ENCODE data around the gene MYO5C.
A peak's percentile ranks its signal among the peaks of the same experiment; 100 is the strongest.

MYO5C gene

GRCh38 chr15:52213206-52213605 is 82.4 kb downstream of the MYO5C start:
- DNase-seq (ENCODE audit: low read depth): no peak

GRCh38 chr15:52208306-52208946 is 87.2 kb downstream of the MYO5C start:
- DNase-seq (ENCODE audit: low read depth): no peak

- no peak for DNase-seq (ENCODE audit: low read depth)
Observed at GRCh38 chr15:52207191-52207590, 88.4 kb downstream of the MYO5C start.

DNA sequence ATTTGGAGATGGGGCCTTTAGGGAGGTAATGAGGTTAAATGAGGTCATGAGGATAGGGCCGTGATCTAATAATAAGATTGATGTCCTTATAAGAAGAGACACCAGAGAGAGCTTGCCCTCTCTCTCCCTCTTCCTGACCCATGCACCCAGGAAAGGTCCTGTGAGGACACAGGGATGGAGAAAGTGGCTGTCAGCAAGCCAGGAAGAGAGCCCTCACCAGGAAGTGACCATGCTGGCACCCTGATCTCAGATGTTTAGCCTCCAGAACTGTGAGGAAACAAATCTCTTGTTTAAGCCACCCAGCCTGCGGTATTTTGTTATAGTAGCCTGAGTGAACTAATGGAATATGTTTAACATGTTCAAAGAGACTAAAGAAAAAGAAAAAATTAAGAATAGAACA is 89.2 kb downstream of the MYO5C start:
- no peak for DNase-seq (ENCODE audit: low read depth)

DNA sequence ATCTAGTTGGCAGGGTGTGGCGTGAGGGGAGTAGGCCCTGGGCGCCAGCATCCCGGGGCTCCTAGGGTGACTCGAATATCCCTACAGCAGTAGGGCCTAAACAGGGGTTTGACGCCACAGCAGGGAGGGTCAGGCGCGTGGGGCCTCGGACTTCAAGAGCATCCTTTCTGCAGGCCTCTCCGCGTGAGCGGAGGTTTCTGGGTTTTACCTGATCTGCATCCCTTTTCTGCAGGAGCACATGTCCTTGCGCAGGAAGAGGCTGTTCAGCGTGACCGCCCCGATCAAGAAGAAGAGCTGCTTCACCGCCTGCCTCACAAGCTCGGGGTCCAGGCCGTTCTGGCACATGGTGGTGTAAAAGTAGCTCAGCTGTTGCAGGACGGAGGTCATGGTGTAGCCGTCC is 90.9 kb downstream of the MYO5C start:
- DNase-seq (ENCODE audit: low read depth): no peak

DNA sequence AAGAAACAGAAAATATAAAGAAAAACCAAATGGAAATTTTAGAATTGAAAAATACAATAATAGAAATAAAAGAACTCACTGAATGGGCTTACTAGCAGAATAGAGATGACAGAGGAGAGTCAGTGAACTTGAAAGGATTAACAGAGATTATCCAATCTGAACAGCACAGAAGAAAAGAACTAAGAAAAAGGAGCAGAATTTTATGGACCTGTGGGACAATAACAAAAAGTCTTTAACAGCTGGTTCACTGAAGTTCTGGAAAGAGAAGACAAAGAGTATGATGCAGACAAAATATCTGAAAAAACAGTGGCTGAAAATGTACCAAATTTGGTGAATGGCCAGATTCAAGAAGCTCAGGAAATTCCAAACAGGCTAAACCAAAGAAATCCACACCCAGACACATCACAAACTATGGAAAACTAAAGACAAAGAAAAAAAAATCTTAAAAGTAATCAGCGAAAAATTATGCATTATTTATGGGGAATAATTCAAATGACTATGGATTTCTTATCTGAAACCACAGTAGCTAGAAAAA is 94.7 kb downstream of the MYO5C start:
- DNase-seq (ENCODE audit: low read depth): no peak

DNA sequence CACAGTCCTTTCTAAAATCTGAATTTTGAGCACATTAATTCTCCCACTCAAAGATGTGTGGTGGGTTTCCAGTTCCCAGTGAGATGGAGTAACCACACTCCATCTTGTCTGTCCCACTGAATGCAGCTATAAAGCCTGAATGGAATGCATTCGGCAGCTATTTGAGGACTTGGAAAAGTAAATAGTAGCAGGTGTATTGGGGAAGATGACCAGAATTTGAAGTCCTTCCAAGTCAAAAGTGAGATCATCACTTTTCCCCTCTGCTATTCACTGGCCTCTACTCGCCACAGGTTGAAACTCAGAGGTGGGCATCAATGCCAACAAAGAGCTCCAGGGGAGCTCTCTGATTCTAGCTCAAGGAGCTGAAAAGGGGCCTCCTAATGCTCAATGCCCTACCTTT is 96.3 kb downstream of the MYO5C start:
- no peak for DNase-seq (ENCODE audit: low read depth)

DNA sequence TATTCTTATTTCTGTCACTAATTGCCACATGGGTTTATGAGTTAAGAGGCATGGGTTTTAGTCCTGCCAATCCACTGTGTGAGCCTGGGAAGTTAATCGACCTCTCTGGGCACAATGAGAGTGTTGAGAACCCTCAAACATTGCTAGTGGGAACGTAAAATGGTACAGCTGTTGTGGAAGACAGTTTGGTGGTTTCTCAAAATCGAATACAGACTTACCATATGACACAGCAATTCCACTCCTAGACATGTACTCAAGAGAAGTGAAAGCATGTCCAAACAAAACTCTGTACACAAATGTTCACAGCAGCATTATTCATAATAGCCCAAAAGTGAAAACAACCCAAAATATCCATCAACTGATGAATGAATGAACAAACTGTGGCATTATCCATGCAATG is 98.7 kb downstream of the MYO5C start:
- no peak for DNase-seq (ENCODE audit: low read depth)

- no peak for DNase-seq (ENCODE audit: low read depth)
Observed at GRCh38 chr15:52193791-52194190, 101.8 kb downstream of the MYO5C start.

GRCh38 chr15:52193321-52193720 is 102.3 kb downstream of the MYO5C start:
- DNase-seq (ENCODE audit: low read depth): no peak

- DNase-seq (ENCODE audit: low read depth): no peak
Observed at GRCh38 chr15:52191207-52191606, 104.4 kb downstream of the MYO5C start, which contains the start of gene GNB5. Gene GNB5 (minus strand): TSS chr15:52191392. CDS start chr15:52184676, 6,716 bp downstream.

GRCh38 chr15:52186651-52187486 is 108.7 kb downstream of the MYO5C start:
- no peak for DNase-seq (ENCODE audit: low read depth)

DNA sequence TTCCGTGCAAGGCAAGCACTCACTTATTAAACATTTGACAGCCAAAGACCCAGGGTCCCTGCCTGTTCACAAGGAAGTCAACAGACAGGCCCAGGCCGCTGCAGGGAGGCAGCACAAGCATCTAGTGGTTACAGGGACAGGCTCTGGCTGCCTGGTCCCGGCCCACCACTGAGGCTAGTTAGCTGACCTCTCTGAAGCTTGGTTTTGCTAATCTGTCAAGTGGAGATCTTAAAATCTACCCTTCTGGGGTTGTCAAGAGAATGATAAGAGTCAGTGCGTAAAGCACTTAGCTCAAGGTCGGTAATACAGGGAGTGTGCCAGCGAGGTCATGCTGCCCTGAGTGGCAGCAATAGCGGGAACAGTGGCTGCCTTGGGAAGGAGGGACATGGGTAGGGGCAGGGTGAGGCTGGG is 110.4 kb downstream of the MYO5C start:
- DNase-seq (ENCODE audit: low read depth): no peak

DNA sequence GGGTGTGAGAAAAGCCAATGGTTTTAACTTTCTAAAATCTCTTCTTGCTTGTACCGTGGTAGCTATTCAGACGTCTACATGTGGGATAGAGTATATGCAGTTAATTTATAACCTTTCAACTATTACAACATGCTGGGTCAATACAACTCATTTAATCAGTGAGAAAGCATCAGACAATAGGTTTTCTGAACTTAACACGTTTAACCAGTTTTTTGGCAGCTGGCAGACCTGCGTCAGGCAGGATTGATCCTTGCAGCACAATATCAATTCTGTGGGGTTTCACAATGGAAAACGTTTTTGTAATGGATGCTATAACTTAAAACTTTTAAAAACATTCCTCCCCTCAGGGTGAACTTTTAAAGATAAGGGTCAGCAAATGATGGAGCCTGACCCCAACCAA is 110.9 kb downstream of the MYO5C start:
- DNase-seq (ENCODE audit: low read depth): no peak

- DNase-seq (ENCODE audit: low read depth): no peak
Observed at GRCh38 chr15:52183562-52184173, 111.9 kb downstream of the MYO5C start.

GRCh38 chr15:52181938-52182780 is 113.4 kb downstream of the MYO5C start:
- no peak for DNase-seq (ENCODE audit: low read depth)

DNA sequence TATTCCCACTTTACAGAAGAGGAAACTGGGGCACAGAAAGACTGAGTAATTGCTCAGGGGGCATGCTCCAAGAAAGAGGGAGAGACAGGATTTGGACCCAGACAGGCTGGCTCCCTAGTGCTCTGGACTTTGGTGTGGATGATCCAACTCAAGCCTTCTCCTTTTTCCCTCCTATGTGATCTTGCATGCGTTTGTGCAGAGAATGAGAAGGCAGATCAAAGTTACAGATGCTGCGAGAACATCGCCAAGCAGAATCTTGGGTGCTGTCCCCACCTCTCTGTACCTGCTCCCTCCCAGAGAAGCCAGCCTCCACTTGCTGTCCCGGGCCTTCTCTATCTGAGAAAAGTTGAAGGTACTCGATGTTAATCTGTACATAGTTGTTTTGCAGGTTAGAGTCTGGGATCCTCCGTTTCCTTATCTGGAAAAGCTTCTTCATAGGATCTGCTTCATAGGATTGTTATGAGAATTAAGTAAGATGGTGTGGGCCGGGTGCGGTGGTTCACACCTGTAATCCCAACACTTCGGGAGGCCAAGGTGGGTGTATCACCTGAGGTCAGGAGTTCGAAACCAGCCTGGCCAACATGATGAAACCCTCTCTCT is 114.7 kb downstream of the MYO5C start:
- DNase-seq (ENCODE audit: low read depth): no peak

- DNase-seq (ENCODE audit: low read depth): no peak
Observed at GRCh38 chr15:52180196-52180835, 115.3 kb downstream of the MYO5C start.

DNA sequence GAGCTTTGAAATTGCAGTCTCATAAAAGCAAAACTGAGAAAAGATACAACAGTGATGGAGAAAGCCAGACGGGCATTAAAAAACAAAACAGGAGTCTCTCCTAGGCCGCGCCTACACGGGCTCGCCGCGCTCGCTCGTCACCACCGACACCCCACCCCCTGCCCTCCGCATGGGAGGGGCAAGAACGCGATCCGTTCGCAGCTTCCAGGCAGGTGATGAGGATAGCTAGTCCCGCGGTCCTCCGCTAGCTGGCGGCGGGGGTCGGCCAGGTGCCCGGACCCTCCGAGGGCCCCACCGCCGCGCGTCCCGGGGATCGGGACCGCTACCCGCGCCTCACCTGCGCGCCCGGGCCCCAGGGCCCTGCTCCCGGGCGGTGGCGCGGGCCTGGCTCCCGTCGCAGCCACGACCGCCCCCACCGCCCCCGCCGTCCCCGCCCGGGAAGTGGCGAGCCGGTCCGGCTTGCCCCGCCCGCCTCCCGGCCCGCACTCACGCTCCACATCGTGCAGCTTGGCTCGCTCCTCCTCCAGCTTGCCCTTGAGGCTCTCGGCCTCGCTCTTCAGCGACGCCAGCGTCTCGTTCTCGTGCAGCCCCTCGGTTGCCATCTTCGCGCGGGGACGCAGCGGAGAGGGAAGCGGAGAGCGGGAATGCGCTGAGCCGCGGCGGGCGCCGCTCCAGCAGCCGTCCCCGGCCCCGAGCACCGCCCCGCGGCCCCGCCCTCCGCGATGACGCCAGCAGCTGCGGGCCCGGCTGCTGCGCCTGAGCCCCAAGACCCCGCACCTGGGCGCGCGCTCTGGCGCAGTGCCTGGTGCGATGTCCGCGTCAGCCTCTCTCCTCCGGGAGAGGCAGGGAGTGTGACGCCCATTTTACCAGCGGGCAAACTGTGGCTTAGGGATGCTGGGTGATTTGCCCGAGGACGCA is 116.1 kb downstream of the MYO5C start:
- peak; percentile 18 for DNase-seq (ENCODE audit: low read depth)

GRCh38 chr15:52178765-52179164 is 116.8 kb downstream of the MYO5C start:
- DNase-seq (ENCODE audit: low read depth): no peak

All from non-pigmented ciliary epithelial cell (primary cell).